Kidney tubule cell (primary cell): ENCODE data around the gene RAB15.

Experiments used
- DNase-seq: peaks from one replicate; pipeline ENCODE4 v3.0.0-alpha.2; 2018; ENCODE audit warnings: low spot score

RAB15 gene

DNA sequence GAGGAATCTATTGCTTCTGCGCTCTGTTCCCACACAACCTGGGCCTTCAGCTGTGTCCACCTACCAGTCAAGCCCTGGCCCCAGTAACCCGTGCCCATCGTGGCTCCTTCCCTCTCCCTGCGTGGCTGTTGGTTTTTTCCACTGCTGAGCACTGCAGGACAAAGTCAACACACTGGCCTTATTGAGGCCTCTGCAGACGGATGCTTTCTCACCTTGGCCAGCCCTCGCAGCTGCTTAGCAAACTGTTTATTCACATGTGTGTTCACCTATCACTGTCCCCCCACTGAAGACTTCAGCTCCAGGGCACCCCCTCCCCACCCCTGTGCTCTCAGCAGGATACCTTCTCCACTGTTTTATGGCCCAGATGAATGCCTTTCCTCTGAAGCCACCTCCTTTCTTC, 16.8 kb downstream of the RAB15 start:
- no peak for DNase-seq

DNA sequence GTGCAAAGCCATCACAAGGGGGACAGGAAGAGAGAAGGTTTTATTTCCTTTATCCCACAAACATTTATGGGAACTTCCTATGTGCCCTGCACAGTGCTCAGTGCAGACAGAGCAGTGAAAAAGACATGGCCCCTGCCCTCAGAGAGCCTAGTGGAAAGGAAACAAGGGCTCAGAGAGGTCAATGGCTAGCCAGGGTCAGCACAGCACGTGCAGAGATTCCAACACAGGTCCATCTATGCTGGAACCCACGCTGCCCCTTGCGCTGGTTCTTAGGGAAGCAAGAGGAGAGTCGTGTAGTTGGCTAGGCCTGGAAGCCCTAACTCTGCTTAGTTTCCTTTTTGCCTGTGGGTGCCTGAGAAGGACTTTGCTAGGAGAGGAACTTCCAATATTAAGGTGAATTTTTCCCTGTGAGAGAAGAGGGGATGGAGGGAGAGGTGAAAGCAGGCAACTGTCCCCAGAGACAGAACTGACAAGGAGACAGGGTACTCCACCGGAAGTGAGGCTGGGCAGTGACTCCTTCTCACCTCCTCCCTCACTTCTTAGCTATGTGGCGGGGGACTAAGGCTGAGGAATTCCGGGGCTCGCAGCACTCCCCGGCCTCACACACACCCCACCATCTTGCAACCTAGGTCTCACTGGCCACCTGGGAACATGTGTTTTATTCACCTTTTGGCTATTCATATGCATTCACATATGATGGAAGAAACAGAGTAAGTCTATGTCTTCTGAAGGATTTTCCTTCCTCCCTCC, 17.5 kb downstream of the RAB15 start:
- no peak for DNase-seq

DNA sequence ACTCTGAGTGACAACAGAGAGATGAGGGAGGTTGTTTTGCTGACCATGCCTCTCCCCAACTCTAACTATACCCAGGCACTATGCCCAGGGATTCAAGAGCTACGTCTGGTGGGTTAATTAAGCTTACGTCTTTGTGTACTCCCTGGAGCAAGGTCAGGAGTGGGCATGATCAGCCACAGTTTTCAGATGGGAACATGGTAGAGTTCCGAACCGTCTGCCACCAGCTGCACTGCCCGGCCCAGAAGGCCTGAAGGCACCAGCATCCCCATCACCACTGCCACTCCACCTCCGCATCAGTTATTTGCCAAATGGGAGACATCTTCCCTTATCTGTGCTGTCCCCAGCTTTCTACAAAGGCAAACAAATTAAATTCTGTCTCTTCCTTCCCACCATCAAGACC, 18.5 kb downstream of the RAB15 start:
- DNase-seq: no peak

DNA sequence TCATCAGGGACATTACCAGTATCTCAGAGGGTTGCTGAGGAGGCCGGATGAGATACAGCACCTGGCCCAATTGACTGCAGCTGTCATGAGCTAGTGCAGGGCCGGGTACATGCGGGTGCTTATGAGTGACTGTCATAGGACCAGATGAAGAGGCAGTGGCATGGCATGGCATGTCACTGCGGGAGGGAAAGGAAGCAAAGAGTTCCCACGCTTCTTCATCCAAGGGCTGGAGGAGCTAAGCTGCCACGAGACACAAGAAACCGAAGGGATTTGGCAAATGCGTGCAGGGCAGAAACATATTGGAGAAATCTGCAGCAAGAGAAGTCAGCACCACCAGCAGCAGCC, 18.9 kb downstream of the RAB15 start:
- no peak for DNase-seq

DNA sequence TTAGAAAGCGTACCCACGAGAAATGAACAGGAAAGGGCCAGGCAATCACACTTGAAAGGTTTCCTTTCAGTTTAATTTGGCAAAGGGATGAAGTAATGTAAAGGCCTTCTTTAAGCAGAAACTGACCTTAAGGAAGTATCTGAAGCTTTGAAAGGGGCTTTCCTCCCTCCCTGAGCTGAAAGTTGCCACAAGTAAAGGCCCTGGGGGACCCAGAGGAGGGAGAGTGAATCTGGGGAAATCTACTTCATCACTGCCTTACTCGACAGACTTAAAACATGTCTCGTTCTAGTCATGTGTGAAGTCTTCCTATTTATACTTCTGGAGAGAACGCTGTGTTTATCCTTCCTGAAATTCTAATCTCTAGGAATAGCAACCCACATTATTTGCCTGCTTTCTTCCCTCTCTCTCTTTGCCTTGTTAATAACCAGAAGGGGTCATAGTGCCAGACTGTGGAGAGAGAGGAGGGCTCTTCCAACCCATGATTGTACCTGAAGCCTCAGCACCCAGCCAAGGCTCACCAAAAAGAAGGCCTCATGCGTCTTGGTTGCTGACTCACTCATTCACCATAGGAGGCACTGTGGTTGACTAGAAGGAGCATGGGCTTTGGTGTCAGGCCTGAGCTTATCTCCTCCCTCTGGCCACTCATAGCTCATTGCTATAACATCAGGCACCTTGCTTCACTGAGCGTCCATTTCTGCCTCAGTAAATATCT, 19.4 kb downstream of the RAB15 start:
- peak; percentile 21 for DNase-seq

DNA sequence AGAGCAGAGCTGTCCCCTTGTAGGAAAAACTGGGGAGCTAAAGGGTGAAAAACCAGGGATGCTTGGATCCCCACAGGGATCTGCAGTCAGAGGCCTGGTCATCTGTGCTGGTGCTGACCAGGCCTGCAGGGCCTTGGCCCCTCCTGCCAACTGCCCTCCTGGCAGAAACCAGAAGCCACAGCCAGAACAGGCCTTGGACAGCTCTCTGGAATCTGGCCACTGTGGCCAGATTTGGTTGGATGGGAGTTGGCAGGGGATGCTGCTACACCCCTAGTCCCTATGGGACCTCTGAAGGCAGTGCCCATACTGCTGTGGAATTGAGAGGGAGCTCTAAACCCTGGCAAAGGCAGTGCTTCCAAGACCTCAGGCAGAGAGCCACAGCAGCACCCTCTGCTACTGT, 20.4 kb downstream of the RAB15 start:
- no peak for DNase-seq

DNA sequence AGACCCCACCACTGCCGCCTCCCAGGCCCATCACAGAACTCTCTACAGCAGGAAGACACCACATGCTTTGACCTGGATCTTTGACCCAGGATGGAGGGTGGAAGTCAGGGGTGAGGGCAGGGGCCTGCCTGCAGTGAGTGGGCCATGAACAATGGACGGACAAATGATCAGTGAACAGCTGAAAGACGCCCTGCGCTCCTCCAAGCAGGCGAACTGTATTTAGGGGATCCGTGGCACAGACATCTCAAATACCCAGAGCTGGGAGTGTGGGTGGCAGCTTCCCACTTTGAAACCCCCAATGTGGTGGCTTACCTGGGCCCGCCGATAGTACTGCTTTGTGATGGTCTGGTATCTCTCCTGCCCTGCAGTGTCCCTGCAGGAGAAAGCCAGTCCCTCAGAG, 20.8 kb downstream of the RAB15 start:
- no peak for DNase-seq

DNA sequence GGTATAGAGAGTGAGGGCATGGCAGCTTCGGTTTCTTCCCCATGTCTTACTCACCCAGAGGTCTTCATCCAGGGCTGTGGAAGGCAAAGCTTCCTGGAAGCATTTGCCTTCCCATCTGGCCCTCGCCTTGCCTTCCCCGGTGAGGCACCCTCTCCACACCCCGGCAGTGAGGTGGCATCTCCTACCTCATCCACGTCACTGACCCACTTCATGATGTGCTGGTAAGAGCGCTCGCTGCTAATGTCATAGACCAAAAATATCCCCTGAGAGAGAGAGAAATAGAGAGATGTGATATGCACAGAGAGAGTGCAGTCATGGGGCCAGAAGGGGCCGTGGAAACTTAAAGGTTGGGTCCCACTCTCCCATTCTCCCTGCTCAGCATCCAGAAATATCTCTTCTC, 21.2 kb downstream of the RAB15 start:
- DNase-seq: no peak

DNA sequence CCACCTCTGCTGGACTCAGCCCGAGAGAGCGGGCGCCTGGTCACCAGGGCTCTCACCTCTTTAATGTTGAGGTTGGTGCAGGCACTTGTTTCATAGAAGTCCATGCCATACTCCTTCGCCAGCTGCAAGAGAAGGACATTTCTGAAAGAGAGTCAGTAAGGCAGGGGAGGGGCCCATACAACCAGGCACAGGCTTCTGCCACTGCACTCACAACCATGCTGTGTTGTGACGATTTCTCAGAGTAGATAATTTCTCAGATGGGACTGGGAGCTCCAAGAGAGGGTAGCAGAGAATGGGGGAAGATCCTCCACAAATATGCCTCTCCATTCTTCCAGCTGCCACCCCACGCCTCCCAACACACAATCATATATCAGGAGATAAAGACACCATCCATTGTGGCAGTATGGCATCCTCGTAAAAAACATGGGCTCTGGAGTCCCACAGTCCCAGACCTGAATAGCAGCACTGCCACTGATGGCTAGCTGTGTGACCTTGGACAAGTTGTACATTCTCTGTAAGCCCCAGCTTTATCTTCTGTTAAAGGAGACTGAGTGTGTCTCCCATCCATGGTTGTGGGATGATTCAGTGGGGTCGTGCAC, 23.4 kb downstream of the RAB15 start:
- no peak for DNase-seq

DNA sequence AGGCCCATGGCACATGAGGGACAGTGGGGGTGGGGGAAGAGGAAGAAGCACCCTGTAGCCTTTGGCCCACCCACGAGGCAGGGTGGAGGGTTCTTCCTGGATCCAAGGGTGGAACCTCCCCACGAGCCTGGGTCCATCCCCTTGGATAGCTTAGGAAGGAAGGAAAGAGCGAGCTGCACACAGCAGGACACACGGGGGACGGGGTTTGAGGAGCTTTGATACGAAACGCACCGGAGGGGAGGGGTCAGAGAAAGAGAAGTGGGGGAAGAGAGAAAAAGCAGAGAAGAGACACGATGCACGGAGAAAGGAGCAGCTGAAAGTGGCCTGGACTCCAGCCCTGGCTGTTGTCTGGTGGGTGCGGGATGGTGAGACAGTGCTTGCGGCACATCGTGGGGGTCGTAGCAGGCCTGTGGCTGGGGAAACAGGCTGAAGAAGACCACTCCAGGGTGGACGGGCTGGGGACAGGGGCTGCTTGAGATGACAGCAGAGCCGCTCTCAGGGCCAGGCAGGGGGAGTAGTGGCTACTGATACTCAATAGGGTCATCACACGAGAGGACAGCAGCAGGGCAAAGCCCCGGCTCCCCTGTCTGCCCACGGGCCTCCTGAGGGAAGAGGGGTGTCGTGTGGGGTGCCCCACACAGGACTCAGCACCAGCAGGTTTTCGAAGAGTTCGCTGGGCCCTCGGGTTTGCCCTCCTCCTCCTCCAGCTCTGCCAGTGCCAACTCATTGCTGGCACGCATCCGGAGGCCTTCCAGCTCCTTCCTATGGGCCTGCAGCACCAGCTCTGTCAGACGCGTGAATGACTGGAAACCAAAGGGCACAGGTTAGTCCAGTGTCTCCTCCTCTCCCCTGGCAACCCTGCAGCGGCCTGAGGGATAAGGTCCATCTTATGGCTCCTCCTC, 24.2 kb downstream of the RAB15 start:
- no peak for DNase-seq

DNA sequence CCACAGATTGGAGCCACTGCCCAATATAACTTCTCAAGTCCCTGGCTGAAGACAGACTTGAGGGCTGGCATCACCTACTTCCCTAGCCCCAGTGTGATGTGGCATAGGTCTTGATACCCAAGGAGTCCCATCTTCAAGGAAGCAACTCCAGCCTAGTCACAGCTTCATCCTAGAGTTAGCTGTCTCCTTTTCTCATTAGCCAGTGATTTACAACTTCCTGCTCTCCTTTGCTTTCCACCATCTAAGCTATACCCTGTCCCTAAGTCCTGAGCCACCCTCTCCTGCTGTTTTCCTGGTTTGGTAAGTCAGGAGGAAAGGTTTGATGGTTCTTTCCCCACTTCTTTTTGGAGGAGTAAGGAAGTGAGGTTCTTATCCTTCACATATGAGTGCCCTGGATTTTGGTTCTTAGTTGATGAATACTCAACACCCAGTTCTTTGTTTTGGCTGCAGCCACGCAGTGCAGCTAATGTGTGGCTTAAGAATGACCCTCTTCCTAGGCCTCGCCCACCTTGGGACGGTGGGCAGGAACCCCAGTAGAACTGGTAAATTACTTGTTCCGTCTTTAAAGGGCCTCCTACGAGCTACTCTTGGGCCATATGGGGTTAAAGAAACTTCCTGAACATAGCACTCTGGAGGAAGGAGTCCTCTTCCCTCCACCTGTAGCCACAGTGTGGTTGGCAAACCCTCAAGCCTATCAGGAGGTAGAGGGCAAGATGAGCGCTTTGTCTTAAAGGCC, 25.7 kb downstream of the RAB15 start:
- no peak for DNase-seq

DNA sequence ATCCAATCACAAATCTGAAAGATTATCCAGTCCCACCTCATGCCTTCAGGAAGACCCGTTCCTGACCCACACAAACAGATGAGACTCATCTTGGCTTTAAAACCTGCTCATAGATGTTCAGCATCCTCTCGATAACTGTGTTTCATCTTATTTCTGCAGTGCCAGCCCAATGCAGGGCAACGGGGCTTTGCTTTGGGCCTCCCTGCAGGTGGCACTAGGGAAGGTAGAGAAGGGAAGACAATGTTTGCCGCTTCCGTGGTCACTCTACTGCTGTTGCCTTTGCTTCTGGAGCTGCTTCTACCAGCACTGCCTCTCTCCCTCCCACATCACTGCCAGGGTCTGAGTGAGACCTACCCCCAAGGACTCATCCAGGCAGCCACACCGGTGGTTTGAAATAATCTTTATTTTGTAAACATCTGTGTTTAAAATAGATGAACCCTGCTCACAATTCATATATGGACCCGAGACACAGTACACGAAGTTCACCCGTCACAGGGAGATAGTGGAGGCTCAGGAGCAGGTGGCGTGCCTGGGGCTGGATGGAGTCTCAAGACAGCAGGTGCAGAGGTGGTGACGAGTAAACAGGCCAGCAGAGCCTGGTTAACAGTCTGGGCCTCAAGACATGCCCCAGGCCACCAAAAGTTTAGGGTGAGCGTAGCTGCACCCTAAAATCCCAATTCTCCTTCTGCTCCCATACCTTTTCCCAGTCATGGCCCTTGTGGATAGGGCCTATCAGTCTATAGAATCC, 26.5 kb downstream of the RAB15 start:
- DNase-seq: no peak

DNA sequence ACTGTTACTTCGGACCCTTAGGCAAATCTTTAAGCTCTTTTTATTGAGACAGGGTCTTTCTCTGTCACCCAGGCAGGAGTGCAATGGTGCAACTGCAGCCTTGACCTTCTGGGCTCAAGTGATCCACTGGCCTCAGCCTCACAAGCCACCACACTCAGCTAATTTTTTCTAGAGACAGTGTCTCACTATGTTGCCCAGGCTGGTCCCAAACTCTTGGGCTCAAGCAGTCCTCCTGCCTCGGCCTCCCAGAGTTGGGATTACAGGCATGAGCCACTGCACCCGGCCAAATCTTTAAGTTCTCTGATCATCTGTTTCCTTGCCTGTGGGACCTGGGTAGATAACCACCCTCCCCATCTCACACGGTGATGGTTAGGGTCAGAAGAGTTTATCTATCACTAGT, 27.3 kb downstream of the RAB15 start:
- no peak for DNase-seq

DNA sequence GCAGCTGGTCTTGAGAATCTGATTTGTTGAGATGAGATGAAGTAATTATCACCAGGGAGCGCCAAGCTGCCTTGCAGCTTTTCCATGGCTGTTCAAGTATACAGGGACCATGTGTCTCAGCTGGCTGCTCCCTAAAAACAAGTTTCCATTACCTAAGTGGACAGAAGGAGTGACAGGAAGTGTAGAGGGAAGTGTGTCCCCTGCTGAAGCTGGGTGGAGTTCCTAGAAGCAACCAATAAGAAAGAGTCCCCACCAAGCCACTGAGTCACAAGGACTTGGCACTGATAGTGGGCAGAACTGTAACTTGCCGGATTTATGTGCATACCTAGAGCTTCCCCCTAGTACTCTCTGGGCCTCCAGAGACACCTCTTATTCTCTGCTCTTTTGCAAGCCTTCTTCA, 28.1 kb downstream of the RAB15 start:
- no peak for DNase-seq

DNA sequence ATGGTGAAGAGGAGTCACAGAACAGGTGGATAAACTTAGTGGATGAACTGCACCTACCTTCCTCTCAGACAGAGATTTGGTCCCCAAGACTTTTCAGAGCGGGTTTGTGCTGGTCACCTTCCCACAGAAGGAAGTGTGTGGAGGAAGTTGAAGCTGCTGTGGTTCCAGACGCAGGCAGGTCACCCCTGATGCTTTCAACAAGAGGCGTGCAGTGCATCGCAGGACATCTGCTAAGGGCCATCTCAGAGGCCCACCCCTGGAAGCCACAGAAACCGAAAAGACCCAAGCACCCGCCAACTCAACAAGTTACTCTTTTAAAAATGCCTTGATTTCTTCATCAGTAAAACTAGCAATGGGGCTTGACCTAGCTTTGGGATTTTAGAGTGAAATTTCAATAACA, 28.6 kb downstream of the RAB15 start:
- no peak for DNase-seq

DNA sequence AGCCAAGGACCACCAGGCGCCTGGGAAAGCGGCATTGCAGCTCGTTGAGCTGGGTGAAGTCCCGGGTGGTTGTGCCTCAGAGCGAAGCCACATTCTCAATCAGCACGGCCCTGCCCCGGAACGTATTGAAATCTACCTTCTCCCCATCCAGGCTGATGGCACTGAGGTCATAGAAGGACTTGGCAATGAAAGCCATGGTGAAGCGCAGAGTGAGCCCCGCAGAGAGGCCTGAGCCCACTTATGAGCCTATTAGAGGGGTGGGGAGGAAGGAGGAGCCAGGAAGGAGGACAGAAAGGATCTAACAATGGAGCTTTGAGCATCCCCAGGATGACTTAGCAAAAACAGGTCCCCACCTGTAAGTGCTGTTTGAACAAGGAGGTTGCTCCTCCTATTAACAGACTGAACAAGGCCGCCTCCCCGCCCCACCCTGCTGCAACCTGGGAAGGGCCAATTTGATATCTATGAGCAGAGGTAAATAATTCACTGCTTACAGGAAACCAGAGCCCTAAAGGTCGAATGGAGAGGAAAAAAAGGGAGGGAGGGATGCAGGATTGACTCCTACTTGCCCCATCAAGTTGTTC, 29.5 kb downstream of the RAB15 start, which contains the start of gene GPX2:
GPX2 (minus strand) TSS at position 215 of the 581 bp plus-strand sequence; CDS start at position 196, 19 bp downstream.
- DNase-seq: no peak

DNA sequence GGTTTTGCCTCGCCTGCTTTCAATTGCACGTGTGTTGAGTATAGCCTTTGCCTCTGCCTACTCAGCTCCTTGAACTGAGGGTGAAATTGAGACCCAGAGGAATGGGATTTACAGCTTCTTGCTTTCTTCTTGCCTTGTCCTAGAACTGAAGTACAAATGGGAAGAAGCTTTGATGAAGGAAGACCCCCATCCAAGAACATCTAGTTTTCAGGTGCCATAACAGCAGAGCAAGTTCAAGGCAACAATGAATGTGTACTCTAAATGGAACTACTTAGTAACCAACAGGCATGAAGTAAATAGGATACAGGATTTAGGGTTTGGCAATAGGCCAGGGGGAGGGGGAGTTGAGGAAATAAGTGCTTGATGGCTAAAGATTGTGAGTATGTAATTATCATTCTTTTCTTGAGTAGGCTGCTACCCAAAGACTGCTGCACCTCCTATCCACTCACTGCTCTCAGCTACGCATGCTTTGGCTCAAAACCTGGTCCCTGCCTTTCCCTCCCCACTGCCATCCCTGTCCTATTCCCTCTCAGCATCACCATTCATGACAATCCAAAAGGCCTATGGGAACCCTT, 31.7 kb downstream of the RAB15 start:
- no peak for DNase-seq

DNA sequence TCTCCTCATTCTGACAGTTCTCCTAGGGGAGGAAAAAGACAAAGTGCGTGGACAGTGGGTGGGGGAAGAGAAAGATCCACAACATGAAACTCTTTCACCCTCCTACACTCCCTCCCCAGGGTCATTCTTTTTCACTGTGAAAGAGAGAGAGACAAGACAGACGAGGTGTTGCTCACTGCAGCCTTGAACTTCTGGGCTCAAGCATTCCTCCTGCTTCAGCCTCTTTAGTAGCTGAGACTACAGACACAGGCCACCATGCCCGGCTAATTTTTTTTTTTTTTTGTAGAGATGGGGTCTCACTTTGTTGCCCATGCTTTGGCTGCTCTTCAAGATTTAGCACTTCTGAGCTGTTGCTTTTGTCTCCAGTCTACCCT, 32.3 kb downstream of the RAB15 start:
- no peak for DNase-seq

DNA sequence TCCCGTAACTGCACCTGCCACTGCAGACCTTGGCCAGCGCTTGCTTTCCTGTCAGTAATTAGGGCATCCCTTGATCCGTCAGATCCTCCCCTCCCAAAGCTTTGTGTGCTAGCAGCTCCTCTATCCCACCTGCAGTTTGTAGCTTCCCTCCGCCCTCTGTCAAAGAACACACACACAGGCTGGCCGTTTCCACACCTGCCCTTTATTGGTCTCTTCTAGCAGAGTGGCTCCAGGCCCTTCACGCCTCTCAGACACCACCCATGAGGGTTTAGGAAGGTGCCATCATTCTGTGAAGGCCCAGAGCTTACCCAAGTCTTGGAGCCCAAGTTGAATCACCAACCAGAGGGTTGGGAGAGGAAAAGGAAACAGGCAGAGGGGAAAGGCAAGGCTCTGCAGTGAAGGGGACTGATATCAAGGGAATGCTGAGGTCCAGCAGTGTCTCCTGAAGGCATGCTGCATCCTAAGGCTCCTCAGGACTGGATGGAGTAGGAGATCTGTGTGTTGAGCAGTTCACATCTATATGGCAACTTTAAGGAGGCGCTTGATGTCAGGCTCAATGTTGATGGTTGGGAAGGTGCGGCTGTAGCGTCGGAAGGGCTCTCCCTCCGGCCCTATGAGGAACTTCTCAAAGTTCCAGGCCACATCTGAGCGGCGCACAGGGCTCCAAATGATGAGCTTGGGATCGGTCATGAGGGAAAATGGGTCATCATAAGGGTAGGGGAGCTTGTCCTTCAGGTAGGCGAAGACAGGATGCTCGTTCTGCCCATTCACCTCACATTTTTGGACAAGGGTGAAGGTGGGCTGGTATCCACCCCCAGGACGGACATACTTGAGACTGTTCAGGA, 32.9 kb downstream of the RAB15 start:
- DNase-seq: no peak
